Sigmoid colon (tissue), 7 donors: ENCODE results near the gene SNX33. TPM values are rescaled to one million over a fixed set of nuclear protein-coding genes. Genes with fewer than 3 reads are reported as not detected.
"Not testable (repeated sequence)": the region's sequence is repeated elsewhere in the genome, so short reads cannot be mapped to it uniquely, and the experiment has no call there.

ENCODE experiments used
- DNase-seq: peaks from one replicate; pipeline ENCODE4 v3.0.0-alpha.2; 2019
- H3K27ac ChIP-seq, 4 donors: fragments of 200-600 bp; sonication (generic); one replicate each; pipeline ENCODE4 v1.5.1; 2016 to 2019; ENCODE audit warnings: mild to moderate bottlenecking in 1 of 4
- H3K27me3 ChIP-seq, 3 donors: fragments of 200-600 bp; sonication (generic); one replicate each; pipeline ENCODE4 v1.5.1; 2019; ENCODE audit warnings: mild to moderate bottlenecking in 1 of 3
- H3K36me3 ChIP-seq, 4 donors: fragments of 200-600 bp; sonication (generic); one replicate each; pipeline ENCODE4 v1.5.1; 2016 to 2019
- H3K4me1 ChIP-seq, 4 donors: fragments of 200-600 bp; sonication (generic); one replicate each; pipeline ENCODE4 v1.5.1; 2017 to 2019
- H3K4me3 ChIP-seq, 4 donors: fragments of 200-600 bp; sonication (generic); one replicate each; pipeline ENCODE4 v1.5.1; 2017 to 2019; ENCODE audit warnings: mild to moderate bottlenecking in 2 of 4, moderate library complexity in 1 of 4
- H3K9me3 ChIP-seq, 4 donors: fragments of 200-600 bp in 3 of 4; sonication (generic) in 3 of 4; one replicate each; pipeline versions ENCODE4 v1.5.1 to v1.6.1; 2013 to 2019
- CTCF ChIP-seq, 4 experiments: fragments of 450-650 bp in 3 of 4; fragments of 200-600 bp in 1 of 4; IDR thresholded peaks; one replicate each; pipeline ENCODE4 v1.5.1; 2016 to 2019; ENCODE audit warnings: antibody characterized with exemption in 4 of 4, mild to moderate bottlenecking in 3 of 4, moderate library complexity in 2 of 4
- EP300 ChIP-seq, 4 donors: sonication (generic); formaldehyde crosslinking; IDR thresholded peaks; one replicate each; pipeline ENCODE4 v1.6.1; 2017; ENCODE audit warnings: antibody characterized with exemption in 4 of 4
- POLR2A ChIP-seq, 2 donors: fragments of 450-650 bp; IDR thresholded peaks; one replicate each; pipeline ENCODE4 v1.6.1; 2016; ENCODE audit warnings: antibody characterized with exemption in 2 of 2, mild to moderate bottlenecking in 2 of 2, moderate library complexity in 2 of 2
- POLR2AphosphoS5 ChIP-seq, 4 donors: sonication (generic); formaldehyde crosslinking; IDR thresholded peaks; one replicate each; pipeline ENCODE4 v1.6.1; 2017; ENCODE audit warnings: antibody characterized with exemption in 4 of 4
- whole genome bisulfite sequencing, 2 donors: extraction: QIAGEN DNeasy Blood & Tissue Kit; methylation state at CpG; one replicate each; pipeline ENCODE4 v1.1.7; 2013; 5-methylcytosine and 5-hydroxymethylcytosine counted together
- intact Hi-C: fragments of 100-400 bp; cut with DNase I; formaldehyde crosslinking; loops from one replicate; pipeline ENCODE4 v1.15.1; 2023
- polyA plus RNA-seq, 3 donors: library from polyadenylated mRNA; stranded (reverse); fragments of 200-250 nt; gene quantifications; one replicate each; pipeline ENCODE4 v1.2.3, GENCODE V29; 2013
- total RNA-seq, 4 donors: library from RNA; depleted of rRNA; stranded (reverse); fragments of >200 nt; gene quantifications; one replicate each; pipeline ENCODE4 v1.1.0, GENCODE V29; 2016
- donor health status: healthy with polysubstance abuse.
- donor health status: Bipolar disorder and iron deficiency.
- donor health status: healthy.

Gene SNX33
- total and polyA plus RNA-seq, 7 donors, result 9.0 to 32.7 (median 20.9) TPM

DNA sequence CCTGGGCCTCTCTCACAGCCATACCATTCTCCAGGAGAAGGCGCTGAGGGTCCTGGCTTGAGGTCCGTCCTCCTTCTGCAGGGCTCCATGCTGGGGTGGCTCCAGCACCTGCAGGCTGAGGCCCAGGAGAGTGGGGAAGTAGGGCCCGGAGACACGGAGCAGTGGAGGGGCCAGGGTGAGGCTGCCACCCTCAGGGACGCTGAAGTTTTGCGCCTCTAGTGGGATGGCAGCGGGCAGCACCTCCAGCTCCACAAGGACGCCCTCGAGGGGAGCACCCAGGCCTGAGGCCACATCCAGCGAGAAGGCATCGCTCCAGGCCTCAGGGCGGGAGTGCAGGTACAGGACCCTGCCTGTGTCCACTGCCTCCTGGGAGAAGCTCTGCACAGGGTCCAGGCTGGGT is 37.5 kb downstream of the SNX33 start:
- 81 to 82% methylated on average over 12 of the region's 12 CpGs for WGBS, 2 donors
- intact Hi-C loops, result loop anchor here (2.0 to 5.0 kb wide), 2 partner anchors 48 to 117 kb away; no protein-coding TSS in a partner anchor
- H3K4me1 ChIP-seq, result peaks cover 0 to 39% (median 28%) of the 10 kb centered on the region in 4 donors
- no peaks in the 10 kb centered on the region for H3K27me3 ChIP-seq
- peak overlapping the region in 3 of 4 donors; percentile 55 to 99 (median 67) for H3K27ac ChIP-seq
- no peaks in the 10 kb centered on the region for H3K9me3 ChIP-seq
- H3K4me3 ChIP-seq, result no peak overlapping the region
- H3K36me3 ChIP-seq, result peaks cover 47 to 90% (median 68%) of the 10 kb centered on the region in 4 donors
- DNase-seq, result no peak
- TF ChIP-seq CTCF (IDR thresholded peaks at IDR 0.05) (no peak), EP300 (IDR thresholded peaks at IDR 0.05) (no peak), POLR2AphosphoS5 (IDR thresholded peaks at IDR 0.05) (no peak), POLR2A (IDR thresholded peaks at IDR 0.05) (no peak)

DNA sequence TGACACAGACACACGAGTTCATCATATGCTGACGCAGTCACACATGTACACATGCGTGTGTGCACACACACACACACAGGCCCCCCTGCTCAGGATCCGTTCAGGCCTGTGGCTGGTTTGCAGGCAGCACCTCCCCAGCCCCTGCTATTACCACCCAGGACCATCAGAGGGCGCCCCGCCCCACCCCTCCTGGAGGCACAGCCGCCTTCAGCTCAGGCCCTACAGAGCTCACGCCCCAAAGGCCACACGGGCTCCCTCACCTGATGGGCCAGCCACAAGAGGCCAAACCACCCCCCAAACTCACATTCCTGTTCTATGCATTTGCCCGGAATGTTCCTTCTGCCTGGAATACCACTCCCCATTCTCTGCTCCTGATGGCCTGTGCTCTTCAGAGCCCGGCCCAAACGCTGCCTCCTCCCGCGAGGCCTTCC is 38.5 kb downstream of the SNX33 start:
- peaks cover 49 to 90% (median 66%) of the 10 kb centered on the region in 4 donors for H3K36me3 ChIP-seq
- intact Hi-C loops, result loop anchor here (5.0 kb wide), 1 partner anchor 116 kb away; no protein-coding TSS in a partner anchor
- peak; percentile 93 for DNase-seq
- H3K27ac ChIP-seq, result peak overlapping the region; percentile 20 to 99 (median 63)
- TF ChIP-seq CTCF (IDR thresholded peaks at IDR 0.05), result peak; percentile 67 to 89 (median 78)
- peak in 2 of 4 donors; percentile 33 to 35 for TF ChIP-seq POLR2AphosphoS5 (IDR thresholded peaks at IDR 0.05)
- H3K27me3 ChIP-seq, H3K9me3 ChIP-seq, H3K4me3 ChIP-seq: not testable (repeated sequence)
- H3K4me1 ChIP-seq, result peaks cover 0 to 39% (median 28%) of the 10 kb centered on the region in 4 donors
- 29 to 32% methylated on average over 14 of the region's 14 CpGs for WGBS, 2 donors

DNA sequence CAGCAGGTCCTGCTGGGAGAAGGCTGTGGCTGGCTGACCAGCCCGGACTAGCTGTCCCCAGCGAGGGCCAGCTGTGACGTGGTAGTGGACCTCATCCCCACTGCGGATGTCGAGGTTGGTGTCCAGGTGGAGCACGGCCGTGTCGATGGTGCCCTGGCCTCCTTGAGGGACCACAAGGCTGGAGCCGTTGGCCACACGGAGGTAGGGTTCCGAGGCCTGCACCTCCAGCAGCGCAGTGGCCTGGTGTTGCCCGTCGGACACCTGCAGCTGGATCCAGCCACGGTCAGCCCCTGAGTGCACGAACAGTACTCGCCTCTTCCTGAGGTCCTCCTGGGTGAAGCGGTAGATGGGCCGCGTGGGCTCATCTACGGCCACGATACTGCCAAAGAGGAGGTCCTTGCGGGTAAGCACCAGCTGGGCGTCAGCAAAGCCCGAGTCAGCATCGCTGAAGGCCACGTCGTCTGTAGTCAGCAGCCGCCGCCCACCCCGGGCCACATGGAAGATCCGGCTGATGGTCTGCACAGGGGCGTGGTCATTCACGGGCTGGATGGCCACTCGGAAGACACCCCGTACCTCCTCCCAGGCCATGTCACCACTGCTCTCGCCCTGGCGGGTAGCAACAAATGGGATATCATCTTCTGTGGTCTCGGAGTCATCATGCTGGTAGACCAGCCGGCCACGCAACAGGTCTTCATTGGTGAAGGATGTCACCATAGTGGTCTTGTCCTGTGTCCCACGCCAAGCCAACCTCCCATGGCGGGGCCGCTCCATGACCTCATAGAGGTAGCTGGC is 40.0 kb downstream of the SNX33 start:
- peak overlapping the region; percentile 42 to 99 (median 63) for H3K27ac ChIP-seq
- TF ChIP-seq CTCF (IDR thresholded peaks at IDR 0.05), result no peak
- DNase-seq, result no peak

DNA sequence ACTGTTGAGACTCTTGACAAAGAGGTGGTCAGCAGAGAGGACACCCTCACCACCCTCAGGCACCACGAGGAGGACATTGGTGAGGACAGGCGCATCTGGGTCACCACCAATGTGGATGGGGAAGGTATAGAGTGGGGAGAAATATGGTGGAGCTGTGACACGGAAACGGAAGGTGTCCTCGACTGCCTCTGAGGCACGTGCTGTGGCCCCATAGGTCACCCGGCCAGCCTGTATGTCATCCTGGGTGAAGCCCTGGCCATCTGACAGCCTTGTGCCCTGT is 40.5 kb downstream of the SNX33 start:
- no peak overlapping the region for H3K4me3 ChIP-seq
- intact Hi-C loops, result loop anchor here (5.0 kb wide), 1 partner anchor 114 kb away; no protein-coding TSS in a partner anchor
- 92 to 95% methylated on average over 7 of the region's 7 CpGs for WGBS, 2 donors
- TF ChIP-seq POLR2A (IDR thresholded peaks at IDR 0.05) (no peak), EP300 (IDR thresholded peaks at IDR 0.05) (no peak), CTCF (IDR thresholded peaks at IDR 0.05) (no peak), POLR2AphosphoS5 (IDR thresholded peaks at IDR 0.05) (peak in 2 of 4 donors; percentile 3 to 54)
- no peak for DNase-seq
- peaks cover 0 to 43% (median 32%) of the 10 kb centered on the region in 4 donors for H3K4me1 ChIP-seq
- peak overlapping the region in 3 of 4 donors; percentile 35 to 99 (median 63) for H3K27ac ChIP-seq
- peaks cover 44 to 84% (median 61%) of the 10 kb centered on the region in 4 donors for H3K36me3 ChIP-seq
- H3K9me3 ChIP-seq, result no peaks in the 10 kb centered on the region
- no peaks in the 10 kb centered on the region for H3K27me3 ChIP-seq

More for the DNA sequence above, 40.0 kb downstream of the SNX33 start:
- H3K4me1 ChIP-seq, result peaks cover 0 to 41% (median 30%) of the 10 kb centered on the region in 4 donors
- H3K4me3 ChIP-seq, result no peak overlapping the region
- 92% methylated on average over 44 of the region's 44 CpGs for WGBS, 2 donors
- H3K9me3 ChIP-seq, result no peaks in the 10 kb centered on the region
- no peaks in the 10 kb centered on the region for H3K27me3 ChIP-seq
- intact Hi-C loops, result loop anchor here (5.0 kb wide), 1 partner anchor 115 kb away; no protein-coding TSS in a partner anchor
- H3K36me3 ChIP-seq, result peaks cover 46 to 90% (median 62%) of the 10 kb centered on the region in 4 donors
